Measurements from ENCODE around the gene MRS2. TPM values are rescaled to one million over a fixed set of nuclear protein-coding genes. Genes with fewer than 3 reads are reported as not detected.

MRS2 gene
- total RNA-seq, 1 experiment from 2014 or later: 37.3 TPM

GRCh38 chr6:24445704-24446103 is 43.0 kb downstream of the MRS2 start:
- Histone ChIP-seq H4K20me1 (ENCODE audit: insufficient read depth, low read depth, low read length) (no peaks in the 10 kb centered on the region), H2AFZ (ENCODE audit: low read length) (no peak overlapping the region), H3K9ac (ENCODE audit: low read length) (no peak overlapping the region), H3K79me2 (ENCODE audit: low read length) (no peaks in the 10 kb centered on the region), H3K9me2 (replicated peaks; ENCODE audit: insufficient read depth, low read length) (no peaks in the 10 kb centered on the region), H3K9me3 (ENCODE audit: low read length) (no peaks in the 10 kb centered on the region), H3K4me1 (ENCODE audit: low read length) (no peaks in the 10 kb centered on the region), H3K36me3 (ENCODE audit: insufficient read depth, low read length) (no peaks in the 10 kb centered on the region), H3K4me2 (ENCODE audit: low read depth, low read length, poor library complexity, severe bottlenecking) (no peak overlapping the region), H3K4me3 (ENCODE audit: low read length) (no peak overlapping the region), H3K27ac (ENCODE audit: low read length) (no peak overlapping the region), H3K27me3 (ENCODE audit: low read length) (no peaks in the 10 kb centered on the region)
- DNase-seq: no peak

- Histone ChIP-seq H3K4me1 (ENCODE audit: low read length) (no peaks in the 10 kb centered on the region), H3K27me3 (ENCODE audit: low read length) (no peaks in the 10 kb centered on the region), H4K20me1 (ENCODE audit: insufficient read depth, low read depth, low read length) (no peaks in the 10 kb centered on the region), H3K9me2 (replicated peaks; ENCODE audit: insufficient read depth, low read length) (no peaks in the 10 kb centered on the region), H3K79me2 (ENCODE audit: low read length) (no peaks in the 10 kb centered on the region), H3K36me3 (ENCODE audit: insufficient read depth, low read length) (no peaks in the 10 kb centered on the region), H3K4me2 (ENCODE audit: low read depth, low read length, poor library complexity, severe bottlenecking) (no peak overlapping the region), H2AFZ (ENCODE audit: low read length) (no peak overlapping the region), H3K9me3 (ENCODE audit: low read length) (no peaks in the 10 kb centered on the region), H3K4me3 (ENCODE audit: low read length) (no peak overlapping the region), H3K27ac (ENCODE audit: low read length) (no peak overlapping the region), H3K9ac (ENCODE audit: low read length) (no peak overlapping the region)
- DNase-seq: no peak
Observed at GRCh38 chr6:24446670-24447069, 43.9 kb downstream of the MRS2 start.

GRCh38 chr6:24448396-24448795 is 45.7 kb downstream of the MRS2 start:
- Histone ChIP-seq H2AFZ (ENCODE audit: low read length) (no peak overlapping the region), H3K4me2 (ENCODE audit: low read depth, low read length, poor library complexity, severe bottlenecking) (no peak overlapping the region), H3K9ac (ENCODE audit: low read length) (no peak overlapping the region), H4K20me1 (ENCODE audit: insufficient read depth, low read depth, low read length) (no peaks in the 10 kb centered on the region), H3K36me3 (ENCODE audit: insufficient read depth, low read length) (no peaks in the 10 kb centered on the region), H3K9me3 (ENCODE audit: low read length) (no peaks in the 10 kb centered on the region), H3K79me2 (ENCODE audit: low read length) (no peaks in the 10 kb centered on the region), H3K4me1 (ENCODE audit: low read length) (no peaks in the 10 kb centered on the region), H3K9me2 (replicated peaks; ENCODE audit: insufficient read depth, low read length) (no peaks in the 10 kb centered on the region), H3K27me3 (ENCODE audit: low read length) (no peaks in the 10 kb centered on the region), H3K27ac (ENCODE audit: low read length) (no peak overlapping the region), H3K4me3 (ENCODE audit: low read length) (no peak overlapping the region)
- no peak for DNase-seq

- no peak for DNase-seq
- Histone ChIP-seq H4K20me1 (ENCODE audit: insufficient read depth, low read depth, low read length) (no peaks in the 10 kb centered on the region), H3K79me2 (ENCODE audit: low read length) (no peaks in the 10 kb centered on the region), H3K4me3 (ENCODE audit: low read length) (no peak overlapping the region), H3K9me2 (replicated peaks; ENCODE audit: insufficient read depth, low read length) (no peaks in the 10 kb centered on the region), H2AFZ (ENCODE audit: low read length) (no peak overlapping the region), H3K4me2 (ENCODE audit: low read depth, low read length, poor library complexity, severe bottlenecking) (no peak overlapping the region), H3K27me3 (ENCODE audit: low read length) (no peaks in the 10 kb centered on the region), H3K9ac (ENCODE audit: low read length) (no peak overlapping the region), H3K9me3 (ENCODE audit: low read length) (no peaks in the 10 kb centered on the region), H3K4me1 (ENCODE audit: low read length) (no peaks in the 10 kb centered on the region), H3K36me3 (ENCODE audit: insufficient read depth, low read length) (no peaks in the 10 kb centered on the region), H3K27ac (ENCODE audit: low read length) (no peak overlapping the region)
Observed at GRCh38 chr6:24448828-24449525, 46.2 kb downstream of the MRS2 start.

GRCh38 chr6:24451581-24452388 is 49.0 kb downstream of the MRS2 start:
- DNase-seq: no peak
- H3K4me1 ChIP-seq (ENCODE audit: low read length): no peaks in the 10 kb centered on the region
- no peak overlapping the region for H3K4me2 ChIP-seq (ENCODE audit: low read depth, low read length, poor library complexity, severe bottlenecking)
- H3K79me2 ChIP-seq (ENCODE audit: low read length): no peaks in the 10 kb centered on the region
- H3K27ac ChIP-seq (ENCODE audit: low read length): no peak overlapping the region
- H3K9ac ChIP-seq (ENCODE audit: low read length): no peak overlapping the region
- H2AFZ ChIP-seq (ENCODE audit: low read length): no peak overlapping the region
- H3K9me2 ChIP-seq (replicated peaks; ENCODE audit: insufficient read depth, low read length): no peaks in the 10 kb centered on the region
- no peaks in the 10 kb centered on the region for H3K36me3 ChIP-seq (ENCODE audit: insufficient read depth, low read length)
- H3K4me3 ChIP-seq (ENCODE audit: low read length): no peak overlapping the region
- H3K27me3 ChIP-seq (ENCODE audit: low read length): no peaks in the 10 kb centered on the region
- H4K20me1 ChIP-seq (ENCODE audit: insufficient read depth, low read depth, low read length): no peaks in the 10 kb centered on the region
- H3K9me3 ChIP-seq (ENCODE audit: low read length): no peaks in the 10 kb centered on the region

GRCh38 chr6:24453921-24454320 is 51.2 kb downstream of the MRS2 start:
- Histone ChIP-seq H3K9me2 (replicated peaks; ENCODE audit: insufficient read depth, low read length) (no peaks in the 10 kb centered on the region), H2AFZ (ENCODE audit: low read length) (no peak overlapping the region), H3K4me2 (ENCODE audit: low read depth, low read length, poor library complexity, severe bottlenecking) (no peak overlapping the region), H3K27me3 (ENCODE audit: low read length) (no peaks in the 10 kb centered on the region), H3K4me1 (ENCODE audit: low read length) (no peaks in the 10 kb centered on the region), H3K36me3 (ENCODE audit: insufficient read depth, low read length) (no peaks in the 10 kb centered on the region), H4K20me1 (ENCODE audit: insufficient read depth, low read depth, low read length) (no peaks in the 10 kb centered on the region), H3K9me3 (ENCODE audit: low read length) (no peaks in the 10 kb centered on the region), H3K79me2 (ENCODE audit: low read length) (no peaks in the 10 kb centered on the region), H3K9ac (ENCODE audit: low read length) (no peak overlapping the region), H3K4me3 (ENCODE audit: low read length) (no peak overlapping the region), H3K27ac (ENCODE audit: low read length) (no peak overlapping the region)
- no peak for DNase-seq

- H3K9me3 ChIP-seq (ENCODE audit: low read length): no peaks in the 10 kb centered on the region
- no peaks in the 10 kb centered on the region for H3K36me3 ChIP-seq (ENCODE audit: insufficient read depth, low read length)
- no peak overlapping the region for H3K4me3 ChIP-seq (ENCODE audit: low read length)
- no peaks in the 10 kb centered on the region for H3K27me3 ChIP-seq (ENCODE audit: low read length)
- H3K9ac ChIP-seq (ENCODE audit: low read length): no peak overlapping the region
- H3K9me2 ChIP-seq (replicated peaks; ENCODE audit: insufficient read depth, low read length): no peaks in the 10 kb centered on the region
- H4K20me1 ChIP-seq (ENCODE audit: insufficient read depth, low read depth, low read length): no peaks in the 10 kb centered on the region
- no peaks in the 10 kb centered on the region for H3K79me2 ChIP-seq (ENCODE audit: low read length)
- H3K4me2 ChIP-seq (ENCODE audit: low read depth, low read length, poor library complexity, severe bottlenecking): no peak overlapping the region
- H3K27ac ChIP-seq (ENCODE audit: low read length): no peak overlapping the region
- no peak overlapping the region for H2AFZ ChIP-seq (ENCODE audit: low read length)
- no peak for DNase-seq
- no peaks in the 10 kb centered on the region for H3K4me1 ChIP-seq (ENCODE audit: low read length)
Observed at GRCh38 chr6:24454452-24454851, 51.7 kb downstream of the MRS2 start.

GRCh38 chr6:24455061-24455460 is 52.3 kb downstream of the MRS2 start:
- Histone ChIP-seq H3K36me3 (ENCODE audit: insufficient read depth, low read length) (no peaks in the 10 kb centered on the region), H3K9me2 (replicated peaks; ENCODE audit: insufficient read depth, low read length) (no peaks in the 10 kb centered on the region), H3K79me2 (ENCODE audit: low read length) (no peaks in the 10 kb centered on the region), H3K9ac (ENCODE audit: low read length) (no peak overlapping the region), H2AFZ (ENCODE audit: low read length) (no peak overlapping the region), H3K27ac (ENCODE audit: low read length) (no peak overlapping the region), H3K4me2 (ENCODE audit: low read depth, low read length, poor library complexity, severe bottlenecking) (no peak overlapping the region), H4K20me1 (ENCODE audit: insufficient read depth, low read depth, low read length) (no peaks in the 10 kb centered on the region), H3K4me1 (ENCODE audit: low read length) (no peaks in the 10 kb centered on the region), H3K27me3 (ENCODE audit: low read length) (no peaks in the 10 kb centered on the region), H3K4me3 (ENCODE audit: low read length) (no peak overlapping the region), H3K9me3 (ENCODE audit: low read length) (no peaks in the 10 kb centered on the region)
- no peak for DNase-seq
